Cerebellar nuclear complex (tissue), 1 donor: Measurements from ENCODE around the gene ARVCF.

Source experiments
- DNase-seq, 2 experiments: peaks; one replicate each; lab custom pipeline; 2025; lab: John Stamatoyannopoulos, UW

The ARVCF gene

GRCh38 chr22:19998991-19999820, 17.4 kb downstream of the ARVCF start:
- DNase-seq: no peak

GRCh38 chr22:19998232-19998951, 18.2 kb downstream of the ARVCF start:
- DNase-seq: no peak

GRCh38 chr22:19997561-19998231, 18.9 kb downstream of the ARVCF start:
- DNase-seq: no peak

DNA sequence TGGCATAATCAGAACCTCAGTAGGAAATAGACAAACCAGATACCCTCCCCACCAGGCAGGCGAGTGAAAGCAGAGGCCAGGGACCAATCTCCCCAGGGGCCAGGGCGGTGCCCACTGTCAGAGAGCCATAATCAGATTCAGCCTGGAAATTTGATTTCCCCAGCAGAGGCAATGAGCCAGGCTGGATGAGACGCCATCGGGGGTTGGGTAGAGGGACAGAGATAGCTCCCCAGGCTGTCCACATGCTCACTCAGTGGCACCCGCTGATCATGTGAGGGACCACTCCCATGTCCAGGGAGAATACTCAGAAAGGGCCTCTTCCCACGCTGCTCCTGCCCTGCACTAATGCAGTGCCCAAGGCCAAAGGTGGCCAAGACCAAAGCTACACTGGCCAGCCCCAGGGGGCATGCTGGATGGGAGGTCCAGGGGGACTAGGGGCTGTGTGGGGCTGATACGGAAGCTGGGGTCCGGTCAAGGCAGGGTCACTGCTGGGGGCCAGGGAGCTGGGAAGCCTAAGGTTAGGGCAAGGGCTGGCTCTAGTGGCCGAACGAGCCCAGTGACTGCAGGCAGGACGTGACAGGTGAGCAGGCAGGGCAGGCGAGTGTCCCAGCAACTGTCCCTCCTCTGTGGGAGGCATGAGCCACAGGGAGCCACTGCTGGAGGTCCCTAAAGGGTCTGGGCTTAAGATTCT, 19.8 kb downstream of the ARVCF start:
- DNase-seq: no peak

DNA sequence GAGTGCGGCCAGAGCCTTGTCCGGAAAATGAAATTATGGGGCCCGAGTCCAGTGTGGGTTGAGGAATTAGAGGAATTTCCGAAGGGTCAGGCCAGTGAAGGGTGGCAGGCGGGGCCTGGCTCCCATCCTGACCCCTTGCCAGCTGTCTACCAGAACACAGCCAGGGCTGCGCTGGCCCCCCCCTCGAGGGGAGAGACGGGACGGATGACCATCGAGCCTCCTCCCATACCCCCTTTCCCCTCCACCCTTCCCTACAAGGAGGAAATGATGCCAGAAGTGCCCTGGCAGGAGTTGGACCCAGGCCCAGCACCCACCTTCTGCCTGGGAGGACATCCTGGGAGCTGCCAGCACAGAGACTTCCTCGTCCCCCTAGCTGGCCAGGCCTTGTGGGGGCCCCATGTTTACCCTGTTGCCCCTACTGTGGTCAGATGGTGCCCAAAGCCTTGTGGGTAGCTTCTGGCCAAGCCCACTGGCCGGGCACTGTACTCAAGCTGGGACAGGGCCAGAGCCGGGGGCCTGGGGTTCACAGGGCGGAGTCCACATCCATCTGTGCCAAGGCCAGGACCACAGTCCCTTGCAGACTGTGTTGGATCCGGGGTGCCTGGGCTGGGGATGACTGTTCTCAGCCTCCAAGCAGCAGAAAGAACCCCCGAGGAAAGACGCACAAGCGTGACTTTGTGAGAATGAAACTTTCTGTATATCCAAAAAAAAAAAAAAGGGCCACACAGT, 20.8 kb downstream of the ARVCF start:
- no peak for DNase-seq

GRCh38 chr22:19994851-19995610, 21.6 kb downstream of the ARVCF start:
- DNase-seq: no peak

GRCh38 chr22:19993926-19994325, 22.7 kb downstream of the ARVCF start:
- DNase-seq: no peak

DNA sequence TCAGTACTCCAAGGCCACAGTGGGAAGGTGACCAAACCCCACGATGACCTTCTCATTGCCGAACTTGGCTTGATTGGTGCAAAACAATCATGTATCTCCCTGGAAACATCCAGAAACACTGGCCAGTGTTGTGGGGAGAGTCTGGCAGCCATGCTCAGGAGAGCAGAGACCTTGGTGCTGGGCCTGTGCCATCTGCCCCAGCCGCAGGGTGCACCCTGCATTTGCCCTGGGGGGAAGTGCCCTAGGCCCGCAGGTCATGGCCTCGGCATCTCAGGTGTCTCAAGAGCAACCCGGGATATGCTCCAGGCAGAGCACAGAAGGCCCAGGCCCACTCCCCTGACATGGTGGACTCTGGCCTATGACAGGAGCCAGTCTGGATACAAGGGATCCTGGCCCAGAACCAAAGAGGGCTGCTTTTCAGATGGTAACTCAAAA, 23.7 kb downstream of the ARVCF start:
- no peak for DNase-seq

GRCh38 chr22:19992481-19992911, 24.1 kb downstream of the ARVCF start:
- no peak for DNase-seq

- DNase-seq: no peak
Observed at GRCh38 chr22:19991645-19992451, 24.8 kb downstream of the ARVCF start.

DNA sequence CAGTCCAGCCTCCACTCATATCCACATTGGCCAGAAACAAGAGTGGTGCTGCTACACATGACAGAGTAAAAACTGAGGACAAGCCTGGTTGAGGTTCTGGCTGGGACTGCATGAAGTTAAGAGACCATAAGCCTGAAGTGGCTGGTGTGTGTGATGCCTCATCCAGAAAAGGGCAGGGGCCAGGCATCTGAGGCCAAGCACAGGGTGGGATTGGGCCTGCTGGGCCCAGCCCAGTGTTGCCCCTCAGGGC, 25.3 kb downstream of the ARVCF start:
- no peak for DNase-seq

GRCh38 chr22:19990609-19991394, 25.8 kb downstream of the ARVCF start:
- DNase-seq: no peak

DNA sequence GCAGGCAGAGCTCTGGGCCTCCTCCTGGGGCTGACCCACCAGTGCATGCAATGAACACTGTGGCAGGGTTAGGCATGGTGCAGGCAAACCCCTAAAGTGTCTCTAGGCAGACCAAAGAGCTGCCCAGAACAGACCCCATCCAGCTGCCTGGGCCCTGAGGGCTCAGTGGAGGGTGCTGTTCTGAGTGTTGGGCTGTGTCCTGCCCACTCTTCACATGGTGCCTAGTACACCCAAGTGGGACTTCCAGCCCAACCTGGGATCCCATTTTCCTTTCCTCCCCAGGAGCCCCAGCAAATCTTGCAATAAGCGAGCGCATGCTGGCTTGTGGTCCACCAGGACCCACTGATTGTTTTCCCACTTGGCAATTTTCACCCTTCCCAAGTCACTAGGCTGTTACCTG, 26.4 kb downstream of the ARVCF start:
- no peak for DNase-seq

GRCh38 chr22:19989725-19990067, 26.9 kb downstream of the ARVCF start:
- DNase-seq: no peak

- DNase-seq: no peak
Observed at GRCh38 chr22:19988965-19989724, 27.5 kb downstream of the ARVCF start.

DNA sequence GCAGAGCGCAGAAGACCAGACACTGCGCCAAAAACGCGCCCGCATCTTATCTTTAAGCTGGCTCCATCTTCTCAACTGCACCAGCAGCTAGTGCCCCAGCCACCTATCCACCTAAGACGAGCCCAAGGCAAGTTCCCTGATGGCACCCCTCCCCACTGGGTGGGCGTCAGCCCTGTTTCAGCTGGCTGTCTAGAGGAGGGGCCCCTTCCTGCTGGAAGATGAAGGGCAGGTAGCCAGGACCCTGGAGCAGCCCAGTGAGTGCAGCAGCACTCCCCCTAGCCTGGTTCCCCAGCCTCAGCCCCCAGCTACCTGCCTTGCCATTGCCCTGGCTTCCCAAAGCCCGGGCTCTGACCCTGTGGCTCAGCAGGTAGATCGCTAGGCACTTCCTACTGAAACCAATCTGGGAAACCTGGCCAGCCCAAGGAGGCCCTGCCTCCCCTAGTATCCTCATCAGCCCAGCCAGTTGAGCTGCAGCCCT, 28.3 kb downstream of the ARVCF start:
- no peak for DNase-seq

DNA sequence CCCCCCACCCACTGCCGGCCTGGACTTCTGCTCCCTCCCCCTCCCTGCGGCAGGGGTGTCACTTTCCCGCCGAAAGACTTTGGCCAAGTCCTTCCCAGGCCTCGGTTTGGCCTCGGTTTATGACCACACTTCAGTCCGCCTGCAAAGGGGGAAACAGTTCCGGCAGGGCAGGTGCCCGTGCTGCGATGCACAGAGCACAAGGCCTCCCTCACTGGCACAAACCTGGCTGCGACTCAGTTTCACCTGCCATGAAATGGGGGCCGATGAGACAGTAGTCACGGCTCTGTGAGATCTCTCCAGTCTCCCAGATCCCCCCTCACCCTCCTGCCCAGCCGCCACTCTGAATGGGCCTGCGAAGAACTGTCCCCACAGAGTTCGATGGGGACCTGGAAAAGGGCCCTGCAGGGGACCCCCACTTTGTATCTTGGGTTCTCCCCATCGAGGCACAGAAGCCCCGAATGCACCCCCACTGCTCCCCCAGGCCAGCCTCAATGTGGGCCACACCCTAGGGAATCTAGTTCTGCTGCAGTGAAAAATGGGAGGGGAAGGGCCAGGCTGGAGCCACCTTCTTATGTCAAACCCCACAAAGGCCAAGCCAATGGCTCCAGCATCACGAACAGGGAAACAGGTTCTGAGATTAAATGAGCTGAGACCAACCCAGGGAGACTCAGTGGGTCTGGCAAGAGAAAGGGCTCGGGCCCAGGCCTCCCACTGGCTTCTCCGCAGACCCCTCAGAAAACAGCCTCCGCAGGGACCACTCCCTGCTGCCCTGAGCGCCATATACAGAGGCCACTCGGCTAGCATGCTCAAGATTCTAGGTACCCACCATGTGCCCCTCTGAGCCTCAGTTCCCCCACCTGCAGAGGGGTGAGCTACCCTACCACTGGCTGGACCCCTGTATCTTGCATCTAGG, 29.0 kb downstream of the ARVCF start:
- DNase-seq: no peak
